SK-N-SH (cell line): ENCODE data around the gene RAP1GAP. TPM values are rescaled to one million over a fixed set of nuclear protein-coding genes. Genes with fewer than 3 reads are reported as not detected.

Source experiments
- CTCF ChIA-PET: fragments of 300-600, 350-600 bp; formaldehyde crosslinking; extraction: SDS; loops from one replicate; lab custom pipeline; 2021; lab: Yijun Ruan, JAX
- POLR2A ChIA-PET: fragments of 350-600 bp; sonication (Branson Sonifier 250); formaldehyde crosslinking; extraction: SDS; loops from one replicate; lab custom pipeline; 2020; ENCODE audit warnings: antibody characterized with exemption, inconsistent platforms; lab: Yijun Ruan, JAX
- DNase-seq: peaks from one replicate; pipeline ENCODE4 v3.0.0; 2012
- H2AFZ ChIP-seq: fragments of 200-600 bp; sonication (generic); 2 replicates; pipeline ENCODE4 v1.8.1; 2016; ENCODE audit warnings: antibody characterized with exemption, mild to moderate bottlenecking, low read depth
- H3F3A ChIP-seq: fragments of 200-600 bp; sonication (generic); replicated peaks from 2 replicates; pipeline ENCODE3; 2016; ENCODE audit warnings: antibody characterized with exemption, mild to moderate bottlenecking; ENCODE audit not compliant: insufficient read depth
- H3K27ac ChIP-seq, 2 experiments: fragments of 200-500 bp in 1 of 2; fragments of 200-600 bp in 1 of 2; sonication (Bioruptor generic) in 1 of 2; sonication (generic), shearing (Covaris generic) in 1 of 2; 2 replicates each; pipeline versions ENCODE4 v1.5.1 to v1.6.1; 2014 to 2016; ENCODE audit warnings: low read depth in 2 of 2, inconsistent platforms in 1 of 2, low read length in 1 of 2, mild to moderate bottlenecking in 1 of 2, mixed read lengths in 1 of 2
- H3K27me3 ChIP-seq: fragments of 200-600 bp; sonication (generic), shearing (Covaris generic); 2 replicates; pipeline ENCODE4 v1.6.1; 2016; ENCODE audit warnings: mixed run types; ENCODE audit not compliant: insufficient read depth
- H3K36me3 ChIP-seq, 2 experiments: fragments of 200-500 bp in 1 of 2; fragments of 200-600 bp in 1 of 2; sonication (Bioruptor generic) in 1 of 2; sonication (generic) in 1 of 2; replicated peaks in 1 of 2; 2 replicates each; pipeline versions ENCODE3 to v1.5.1; 2014 to 2016; ENCODE audit warnings: low read length in 1 of 2, mild to moderate bottlenecking in 1 of 2; ENCODE audit not compliant: insufficient read depth in 2 of 2, control insufficient read depth in 1 of 2
- H3K4me1 ChIP-seq, 2 experiments: fragments of 200-500 bp in 1 of 2; fragments of 200-600 bp in 1 of 2; sonication (Bioruptor generic) in 1 of 2; sonication (generic), shearing (Covaris generic) in 1 of 2; 2 replicates each; pipeline versions ENCODE4 v1.5.1 to v1.6.1; 2014 to 2016; ENCODE audit warnings: low read depth in 1 of 2, low read length in 1 of 2, mixed run types in 1 of 2; ENCODE audit not compliant: insufficient read depth in 2 of 2, control insufficient read depth in 1 of 2
- H3K4me2 ChIP-seq: fragments of 200-600 bp; sonication (generic), shearing (Covaris generic); 2 replicates; pipeline ENCODE4 v1.6.1; 2017; ENCODE audit warnings: mixed run types
- H3K4me3 ChIP-seq, 2 experiments: fragments of 200-500 bp in 1 of 2; fragments of 200-600 bp in 1 of 2; sonication (Bioruptor generic) in 1 of 2; sonication (generic), shearing (Covaris generic) in 1 of 2; 2 replicates each; pipeline versions ENCODE4 v1.5.1 to v1.8.1; 2014 to 2016; ENCODE audit warnings: low read depth in 2 of 2, inconsistent platforms in 1 of 2, low read length in 1 of 2, mild to moderate bottlenecking in 1 of 2, mixed read lengths in 1 of 2, moderate library complexity in 1 of 2
- H3K79me2 ChIP-seq: fragments of 200-600 bp; sonication (generic); 2 replicates; pipeline ENCODE4 v1.8.1; 2017; ENCODE audit warnings: mild to moderate bottlenecking; ENCODE audit not compliant: insufficient read depth
- H3K9ac ChIP-seq: fragments of 200-600 bp; sonication (generic); 2 replicates; pipeline ENCODE4 v1.6.1; 2017; ENCODE audit warnings: mixed run types
- H3K9me2 ChIP-seq: fragments of 200-600 bp; sonication (generic); 2 replicates; pipeline ENCODE4 v1.6.1; 2017; ENCODE audit warnings: mixed run types
- H3K9me3 ChIP-seq: fragments of 200-600 bp; sonication (generic); 2 replicates; pipeline ENCODE4 v1.6.1; 2017; ENCODE audit warnings: mixed run types, mild to moderate bottlenecking, moderate library complexity
- H4K20me1 ChIP-seq: fragments of 200-600 bp; sonication (generic); 2 replicates; pipeline ENCODE4 v1.6.1; 2017; ENCODE audit warnings: mild to moderate bottlenecking, mixed run types; ENCODE audit not compliant: insufficient read depth
- CHD2 ChIP-seq: fragments of 150-350 bp; IDR thresholded peaks from 2 replicates; pipeline ENCODE4 v1.6.1; 2018; ENCODE audit warnings: low read length; ENCODE audit not compliant: partially characterized antibody
- CTCF ChIP-seq: fragments of 200-600 bp; sonication (generic); IDR thresholded peaks from 2 replicates; pipeline ENCODE4 v1.6.1; 2017; ENCODE audit warnings: antibody characterized with exemption, mild to moderate bottlenecking, moderate library complexity
- EP300 ChIP-seq, 2 experiments: IDR thresholded peaks; 2 replicates each; pipeline versions ENCODE4 v1.4.0 to v1.6.1; 2012; ENCODE audit warnings: borderline replicate concordance in 1 of 2, low read depth in 1 of 2, low read length in 1 of 2
- EZH2phosphoT487 ChIP-seq: fragments of 200-600 bp; sonication (generic); IDR thresholded peaks from 2 replicates; pipeline ENCODE4 v1.6.1; 2017; ENCODE audit warnings: low read depth, mixed run types, mild to moderate bottlenecking, antibody characterized with exemption, moderate library complexity, borderline replicate concordance
- FOSL2 ChIP-seq: IDR thresholded peaks from 2 replicates; pipeline ENCODE4 v1.4.0; 2012; ENCODE audit warnings: low read depth, mild to moderate bottlenecking, moderate library complexity, borderline replicate concordance
- FOXJ3 ChIP-seq: sonication (generic); formaldehyde crosslinking; IDR thresholded peaks from 2 replicates; pipeline ENCODE4 v1.5.1; 2020; ENCODE audit warnings: mild to moderate bottlenecking, missing genetic modification reagents
- IRF3 ChIP-seq: fragments of 150-350 bp; IDR thresholded peaks from 2 replicates; pipeline ENCODE4 v1.6.1; 2016; ENCODE audit warnings: mild to moderate bottlenecking, low read depth, low read length
- JUND ChIP-seq: IDR thresholded peaks from 2 replicates; pipeline ENCODE4 v1.4.0; 2012
- MXI1 ChIP-seq: IDR thresholded peaks from 2 replicates; pipeline ENCODE4 v1.6.1; 2012; ENCODE audit warnings: mild to moderate bottlenecking, low read depth, low read length, improper control_type of control experiment
- NFIC ChIP-seq: IDR thresholded peaks from 2 replicates; pipeline ENCODE4 v1.4.0; 2012; ENCODE audit warnings: borderline replicate concordance
- NRF1 ChIP-seq: IDR thresholded peaks from 2 replicates; pipeline ENCODE4 v1.6.1; 2012; ENCODE audit warnings: low read depth, mild to moderate bottlenecking, low read length
- RAD21 ChIP-seq: IDR thresholded peaks from 2 replicates; pipeline ENCODE4 v1.6.1; 2012; ENCODE audit warnings: mild to moderate bottlenecking, low read length
- RCOR1 ChIP-seq: fragments of 150-350 bp; IDR thresholded peaks from 2 replicates; pipeline ENCODE4 v1.6.1; 2017; ENCODE audit warnings: antibody characterized with exemption, low read length
- RXRA ChIP-seq: IDR thresholded peaks from 2 replicates; pipeline ENCODE4 v1.4.0; 2012; ENCODE audit warnings: low read depth, mild to moderate bottlenecking, borderline replicate concordance
- TEAD4 ChIP-seq: IDR thresholded peaks from 2 replicates; pipeline ENCODE4 v1.4.0; 2012; ENCODE audit warnings: mild to moderate bottlenecking, borderline replicate concordance; ENCODE audit not compliant: insufficient read depth
- USF2 ChIP-seq: fragments of 150-350 bp; IDR thresholded peaks from 2 replicates; pipeline ENCODE4 v1.6.1; 2017; ENCODE audit warnings: antibody characterized with exemption, low read length, low read depth, borderline replicate concordance
- YY1 ChIP-seq: IDR thresholded peaks from 2 replicates; pipeline ENCODE4 v1.4.0; 2012; ENCODE audit warnings: low read depth, mild to moderate bottlenecking
- WGBS: methylation state at CpG from one replicate; pipeline ENCODE4 v1.1.6; 2017; ENCODE audit warnings: low lambda C conversion rate; 5-methylcytosine and 5-hydroxymethylcytosine counted together
- polyA plus RNA-seq, 3 experiments: library from polyadenylated mRNA; depleted of rRNA; stranded (reverse); fragments of >200 nt; gene quantifications; 2 replicates each; pipeline ENCODE4 v1.2.3, GENCODE V29; 2012
- TF ChIP-seq, protein P1 (sequence below): IDR thresholded peaks from 2 replicates; pipeline ENCODE4 v1.4.0; 2012; ENCODE audit warnings: low read depth, borderline replicate concordance
- TF ChIP-seq, protein P2 (sequence below): IDR thresholded peaks from 2 replicates; pipeline ENCODE4 v1.4.0; 2012; ENCODE audit warnings: low read depth

Gene RAP1GAP
- polyA plus RNA-seq, 1 of the 3 experiments (the other 2 are of a cell fraction) = 0.99 TPM

DNA sequence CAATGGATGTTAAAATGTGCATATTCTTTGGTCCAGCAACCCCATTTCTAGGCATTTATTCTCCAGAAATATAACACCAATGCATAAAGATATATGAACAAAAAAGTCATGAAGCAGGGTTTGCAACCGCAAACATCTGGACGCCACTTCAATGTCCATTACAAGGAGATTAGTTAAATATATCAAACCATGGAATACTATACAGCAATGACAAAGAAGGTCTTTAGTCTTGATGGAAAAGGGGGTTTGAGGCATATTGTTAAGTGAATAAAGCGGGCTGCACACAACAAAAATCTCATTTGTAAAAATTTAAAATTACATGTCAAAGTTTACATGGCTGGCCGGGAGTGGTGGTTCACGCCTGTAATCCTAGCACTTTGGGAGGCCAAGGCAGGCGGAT, 31.6 kb downstream of the RAP1GAP start (continued):
- no peak for TF ChIP-seq RXRA
- TF ChIP-seq FOXJ3 (CRISPR knock-in tag) = no peak
- no peak for TF ChIP-seq CTCF

DNA sequence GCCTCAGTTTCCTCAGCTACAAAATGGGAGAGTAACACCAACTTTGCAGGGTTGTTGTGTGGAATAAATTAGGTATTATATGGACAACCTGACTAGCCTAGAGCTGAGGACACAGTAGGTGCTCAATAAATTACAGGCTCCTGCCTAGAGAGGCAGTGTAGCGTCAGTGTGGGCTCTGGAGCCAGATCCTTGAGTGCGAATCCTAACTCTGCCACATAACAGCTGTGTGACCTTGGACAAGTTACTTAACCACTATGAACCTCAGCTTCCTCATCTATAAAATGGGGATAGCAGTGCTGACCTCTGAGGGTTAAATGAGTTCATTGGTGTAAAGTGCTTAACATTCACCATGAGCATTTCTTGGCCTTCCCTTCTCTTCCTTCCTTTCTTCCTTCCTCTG, 33.1 kb downstream of the RAP1GAP start:
- H3K36me3 ChIP-seq = no peaks in the 10 kb centered on the region
- no peak overlapping the region for H3K9ac ChIP-seq
- CTCF ChIA-PET = no interaction called here
- no peaks in the 10 kb centered on the region for H3F3A ChIP-seq
- peaks cover 0 to 8% of the 10 kb centered on the region in 2 experiments; a peak in 2 of 4 replicates for H3K4me1 ChIP-seq
- no peak for TF ChIP-seq EP300 (IDR thresholded peaks at IDR 0.05; ENCODE audit: borderline replicate concordance in 1 of 2, low read depth in 1 of 2, low read length in 1 of 2)
- no peak for TF ChIP-seq TEAD4
- no peak for TF ChIP-seq RCOR1
- TF ChIP-seq, protein P1, sequence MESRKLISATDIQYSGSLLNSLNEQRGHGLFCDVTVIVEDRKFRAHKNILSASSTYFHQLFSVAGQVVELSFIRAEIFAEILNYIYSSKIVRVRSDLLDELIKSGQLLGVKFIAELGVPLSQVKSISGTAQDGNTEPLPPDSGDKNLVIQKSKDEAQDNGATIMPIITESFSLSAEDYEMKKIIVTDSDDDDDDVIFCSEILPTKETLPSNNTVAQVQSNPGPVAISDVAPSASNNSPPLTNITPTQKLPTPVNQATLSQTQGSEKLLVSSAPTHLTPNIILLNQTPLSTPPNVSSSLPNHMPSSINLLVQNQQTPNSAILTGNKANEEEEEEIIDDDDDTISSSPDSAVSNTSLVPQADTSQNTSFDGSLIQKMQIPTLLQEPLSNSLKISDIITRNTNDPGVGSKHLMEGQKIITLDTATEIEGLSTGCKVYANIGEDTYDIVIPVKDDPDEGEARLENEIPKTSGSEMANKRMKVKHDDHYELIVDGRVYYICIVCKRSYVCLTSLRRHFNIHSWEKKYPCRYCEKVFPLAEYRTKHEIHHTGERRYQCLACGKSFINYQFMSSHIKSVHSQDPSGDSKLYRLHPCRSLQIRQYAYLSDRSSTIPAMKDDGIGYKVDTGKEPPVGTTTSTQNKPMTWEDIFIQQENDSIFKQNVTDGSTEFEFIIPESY = no peak
- TF ChIP-seq JUND = no peak
- no peak for TF ChIP-seq RAD21
- TF ChIP-seq, protein P2, sequence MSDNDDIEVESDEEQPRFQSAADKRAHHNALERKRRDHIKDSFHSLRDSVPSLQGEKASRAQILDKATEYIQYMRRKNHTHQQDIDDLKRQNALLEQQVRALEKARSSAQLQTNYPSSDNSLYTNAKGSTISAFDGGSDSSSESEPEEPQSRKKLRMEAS = no peak
- no peak for TF ChIP-seq FOXJ3 (CRISPR knock-in tag)
- no peak for TF ChIP-seq RXRA
- TF ChIP-seq NRF1 = no peak
- TF ChIP-seq CHD2 = no peak
- no peak for TF ChIP-seq IRF3
- no peak for TF ChIP-seq FOSL2
- TF ChIP-seq EZH2phosphoT487 = no peak
- TF ChIP-seq USF2 = no peak
- no peak for TF ChIP-seq NFIC
- TF ChIP-seq YY1 = no peak
- no peak for TF ChIP-seq MXI1
- no peaks in the 10 kb centered on the region for H3K9me3 ChIP-seq
- no peak overlapping the region for H2AFZ ChIP-seq
- WGBS = 100% methylated on average over 1 of the region's 2 CpGs
- H3K9me2 ChIP-seq = no peaks in the 10 kb centered on the region
- no peak overlapping the region for H3K4me2 ChIP-seq
- no peak overlapping the region for H3K27ac ChIP-seq
- no peak for DNase-seq
- H4K20me1 ChIP-seq = no peaks in the 10 kb centered on the region
- POLR2A ChIA-PET = no interaction called here
- H3K4me3 ChIP-seq = no peak overlapping the region
- no peaks in the 10 kb centered on the region for H3K79me2 ChIP-seq
- peaks cover 12% of the 10 kb centered on the region; the same call in 1 of the 2 replicates for H3K27me3 ChIP-seq
